Activated T-cell treated with anti-CD3 and anti-CD28 coated beads, Interleukin-2, amount 50 U/mL, for 24 hours (primary cell): ENCODE data around the gene PGBD2.
"Not testable (repeated sequence)": the region's sequence is repeated elsewhere in the genome, so short reads cannot be mapped to it uniquely, and the experiment has no call there.

Experiments
- DNase-seq: peaks from one replicate; pipeline ENCODE4 v3.0.0-alpha.2; 2020
- H3K27ac Mint-ChIP-seq: 2 replicates; pipeline ENCODE4 v1.8.0; 2020; ENCODE audit warnings: mild to moderate bottlenecking, mixed read lengths
- H3K27me3 Mint-ChIP-seq: 2 replicates; pipeline ENCODE4 v1.8.0; 2020; ENCODE audit warnings: mixed read lengths
- H3K36me3 Mint-ChIP-seq: 2 replicates; pipeline ENCODE4 v1.8.0; 2020; ENCODE audit warnings: low read depth, mixed read lengths
- H3K4me1 Mint-ChIP-seq: 2 replicates; pipeline ENCODE4 v1.8.0; 2020; ENCODE audit warnings: low read depth, mixed read lengths
- H3K4me3 Mint-ChIP-seq: 2 replicates; pipeline ENCODE4 v1.8.0; 2020; ENCODE audit warnings: mild to moderate bottlenecking, moderate library complexity, mixed read lengths
- H3K9me3 Mint-ChIP-seq: 2 replicates; pipeline ENCODE4 v1.8.0; 2020; ENCODE audit warnings: mixed read lengths

Gene PGBD2

DNA sequence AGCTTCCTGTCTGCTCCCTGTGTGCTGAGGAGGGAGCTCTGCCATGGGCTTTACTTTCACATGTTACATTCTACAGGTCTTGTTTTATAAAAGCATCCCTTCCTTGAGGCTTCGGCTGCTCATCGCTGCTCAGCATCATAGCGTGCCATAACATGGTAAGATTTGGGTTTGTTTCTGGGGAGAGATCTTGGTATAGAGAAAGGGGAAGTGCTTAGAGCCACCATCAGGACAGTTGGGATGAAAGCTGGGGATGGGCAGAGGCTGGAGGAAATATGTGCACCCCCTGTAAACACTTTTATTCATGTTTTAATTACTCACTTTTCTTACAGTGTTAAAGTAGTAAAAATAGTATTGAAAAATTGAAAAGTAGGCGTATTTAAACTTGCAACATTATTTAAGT, 24.0 kb downstream of the PGBD2 start:
- H3K27ac Mint-ChIP-seq, H3K4me3 Mint-ChIP-seq, H3K27me3 Mint-ChIP-seq, DNase-seq, H3K36me3 Mint-ChIP-seq, H3K9me3 Mint-ChIP-seq: not testable (repeated sequence)
- H3K4me1 Mint-ChIP-seq, result peaks cover 20% of the 10 kb centered on the region

DNA sequence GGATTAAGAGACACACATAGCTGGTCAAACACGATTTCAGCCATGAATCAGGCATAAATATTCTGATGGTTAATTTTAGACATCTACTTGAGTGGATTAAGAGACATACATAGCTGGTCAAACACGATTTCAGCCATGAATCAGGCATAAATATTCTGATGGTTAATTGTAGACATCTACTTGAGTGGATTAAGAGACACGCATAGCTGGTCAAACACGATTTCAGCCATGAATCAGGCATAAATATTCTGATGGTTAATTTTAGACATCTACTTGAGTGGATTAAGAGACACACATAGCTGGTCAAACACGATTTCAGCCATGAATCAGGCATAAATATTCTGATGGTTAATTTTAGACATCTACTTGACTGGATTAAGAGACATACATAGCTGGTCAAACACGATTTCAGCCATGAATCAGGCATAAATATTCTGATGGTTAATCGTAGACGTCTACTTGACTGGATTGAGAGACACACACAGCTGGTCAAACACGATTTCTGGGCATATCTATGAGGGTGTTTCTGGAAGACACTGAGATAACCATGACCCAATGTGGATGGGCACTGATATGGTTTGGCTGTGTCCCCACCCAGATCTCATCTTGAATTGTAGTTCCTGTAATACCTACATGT, 32.3 kb downstream of the PGBD2 start:
- not testable (repeated sequence) for DNase-seq, H3K4me3 Mint-ChIP-seq, H3K36me3 Mint-ChIP-seq, H3K4me1 Mint-ChIP-seq, H3K27me3 Mint-ChIP-seq, H3K27ac Mint-ChIP-seq, H3K9me3 Mint-ChIP-seq

DNA sequence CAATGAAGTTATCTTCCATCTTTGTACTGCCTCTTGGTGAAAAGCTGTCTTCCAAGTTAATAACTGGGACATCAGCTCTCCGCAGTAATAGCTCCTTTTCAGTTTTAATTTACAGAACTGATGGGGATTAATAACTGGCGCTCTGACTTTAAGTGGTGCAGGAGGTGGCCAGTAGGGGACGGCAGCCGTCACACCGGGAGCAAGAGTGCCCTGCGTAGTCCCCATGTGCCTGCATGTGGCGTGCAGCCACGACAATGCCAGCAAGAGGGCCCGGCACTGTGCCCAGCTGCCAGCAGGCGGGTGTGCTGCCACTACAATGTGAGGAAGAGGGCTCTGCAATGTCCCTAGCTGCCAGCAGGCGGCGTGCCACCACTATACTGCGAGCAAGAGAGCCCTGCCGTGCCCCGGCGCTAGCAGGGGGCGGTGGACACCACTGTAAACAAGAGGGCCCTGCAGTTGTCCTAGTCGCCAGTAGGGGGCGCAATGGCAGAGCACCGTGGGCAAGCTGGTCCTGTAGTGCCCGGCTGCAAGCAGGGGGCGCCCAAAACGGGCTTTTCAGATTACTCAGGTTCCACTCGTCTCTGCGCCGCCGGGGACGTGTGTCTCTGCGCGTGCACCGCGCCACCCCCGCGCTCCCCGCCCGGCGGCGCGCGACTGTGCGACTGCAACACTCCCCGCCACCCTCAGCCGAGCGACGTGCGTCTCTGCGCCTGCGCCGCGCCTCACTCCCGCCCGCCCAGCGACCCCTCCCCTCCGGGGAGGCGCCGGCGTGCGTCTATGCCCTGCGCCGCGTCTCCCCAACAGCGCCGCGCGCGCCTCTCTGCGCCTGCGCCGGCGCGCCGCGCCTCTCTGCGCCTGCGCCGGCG, 38.3 kb downstream of the PGBD2 start:
- not testable (repeated sequence) for H3K4me1 Mint-ChIP-seq, H3K4me3 Mint-ChIP-seq, H3K27me3 Mint-ChIP-seq, H3K9me3 Mint-ChIP-seq, DNase-seq, H3K27ac Mint-ChIP-seq, H3K36me3 Mint-ChIP-seq

DNA sequence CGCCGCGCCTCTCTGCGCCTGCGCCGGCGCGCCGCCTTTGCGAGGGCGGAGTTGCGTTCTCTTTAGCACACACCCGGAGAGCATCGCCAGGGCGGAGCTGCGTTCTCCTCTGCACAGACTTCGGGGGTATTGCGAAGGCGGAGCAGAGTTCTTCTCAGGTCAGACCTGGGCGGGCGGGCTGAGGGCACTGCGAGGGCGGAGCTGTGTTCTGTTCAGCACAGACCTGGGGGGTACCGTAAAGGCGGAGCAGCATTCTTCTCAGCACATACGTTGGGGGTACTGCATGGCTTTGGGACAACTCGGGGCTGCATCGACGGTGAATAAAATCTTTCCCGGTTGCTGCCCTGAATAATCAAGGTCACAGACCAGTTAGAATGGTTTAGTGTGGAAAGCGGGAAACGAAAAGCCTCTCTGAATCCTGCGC, 39.0 kb downstream of the PGBD2 start:
- not testable (repeated sequence) for H3K27me3 Mint-ChIP-seq, H3K4me3 Mint-ChIP-seq, H3K36me3 Mint-ChIP-seq, H3K4me1 Mint-ChIP-seq, H3K9me3 Mint-ChIP-seq, H3K27ac Mint-ChIP-seq, DNase-seq

DNA sequence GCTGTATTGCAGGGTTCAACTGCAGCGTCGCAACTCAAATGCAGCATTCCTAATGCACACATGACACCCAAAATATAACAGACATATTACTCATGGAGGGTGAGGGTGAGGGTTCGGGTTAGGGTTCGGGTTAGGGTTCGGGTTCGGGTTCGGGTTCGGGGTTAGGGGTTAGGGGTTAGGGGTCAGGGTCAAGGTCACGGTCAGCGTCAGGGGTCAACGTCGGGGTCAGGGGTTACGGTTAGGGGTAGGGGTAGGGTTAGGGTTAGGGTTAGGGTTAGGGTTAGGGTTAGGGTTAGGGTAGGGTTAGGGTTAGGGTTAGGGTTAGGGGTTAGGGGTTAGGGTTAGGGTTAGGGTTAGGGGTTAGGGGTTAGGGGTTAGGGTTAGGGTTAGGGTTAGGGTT, 39.4 kb downstream of the PGBD2 start:
- H3K27ac Mint-ChIP-seq, H3K9me3 Mint-ChIP-seq, H3K4me1 Mint-ChIP-seq, H3K4me3 Mint-ChIP-seq, DNase-seq, H3K27me3 Mint-ChIP-seq, H3K36me3 Mint-ChIP-seq: not testable (repeated sequence)

DNA sequence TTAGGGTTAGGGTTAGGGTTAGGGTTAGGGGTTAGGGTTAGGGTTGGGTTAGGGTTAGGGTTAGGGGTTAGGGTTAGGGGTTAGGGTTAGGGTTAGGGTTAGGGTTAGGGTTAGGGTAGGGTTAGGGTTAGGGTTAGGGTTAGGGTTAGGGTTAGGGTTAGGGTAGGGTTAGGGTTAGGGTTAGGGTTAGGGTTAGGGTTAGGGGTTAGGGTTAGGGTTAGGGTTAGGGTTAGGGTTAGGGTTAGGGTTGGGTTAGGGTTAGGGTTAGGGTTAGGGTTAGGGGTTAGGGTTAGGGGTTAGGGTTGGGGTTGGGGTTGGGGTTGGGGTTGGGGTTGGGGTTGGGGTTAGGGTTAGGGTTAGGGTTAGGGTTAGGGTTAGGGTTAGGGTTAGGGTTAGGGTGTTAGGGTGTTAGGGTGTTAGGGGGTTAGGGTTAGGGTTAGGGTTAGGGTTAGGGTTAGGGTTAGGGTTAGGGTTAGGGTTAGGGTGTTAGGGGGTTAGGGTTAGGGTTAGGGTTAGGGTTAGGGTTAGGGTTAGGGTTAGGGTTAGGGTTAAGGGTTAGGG, 39.9 kb downstream of the PGBD2 start:
- H3K9me3 Mint-ChIP-seq, H3K4me3 Mint-ChIP-seq, H3K27ac Mint-ChIP-seq, DNase-seq, H3K27me3 Mint-ChIP-seq, H3K4me1 Mint-ChIP-seq, H3K36me3 Mint-ChIP-seq: not testable (repeated sequence)
